Measurements from ENCODE around the gene SULT1A3.
"Not testable (repeated sequence)": the region's sequence is repeated elsewhere in the genome, so short reads cannot be mapped to it uniquely, and the experiment has no call there.

SULT1A3 gene

DNA sequence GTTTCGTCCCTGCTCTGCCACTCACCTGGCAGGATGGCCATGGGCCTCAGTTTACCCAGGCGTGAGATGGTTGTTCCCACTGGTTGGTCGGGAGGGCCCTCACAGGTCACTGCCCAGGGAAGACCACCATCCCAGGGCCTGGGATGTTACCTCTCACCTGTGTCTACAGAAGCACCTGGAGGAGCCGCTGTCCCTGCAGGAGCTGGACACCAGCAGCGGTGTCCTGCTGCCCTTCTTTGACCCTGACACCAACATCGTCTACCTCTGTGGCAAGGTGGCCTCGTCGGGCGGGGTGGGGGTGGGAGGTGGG, 11.5 kb upstream of the SULT1A3 start:
- DNase-seq = no peak

DNA sequence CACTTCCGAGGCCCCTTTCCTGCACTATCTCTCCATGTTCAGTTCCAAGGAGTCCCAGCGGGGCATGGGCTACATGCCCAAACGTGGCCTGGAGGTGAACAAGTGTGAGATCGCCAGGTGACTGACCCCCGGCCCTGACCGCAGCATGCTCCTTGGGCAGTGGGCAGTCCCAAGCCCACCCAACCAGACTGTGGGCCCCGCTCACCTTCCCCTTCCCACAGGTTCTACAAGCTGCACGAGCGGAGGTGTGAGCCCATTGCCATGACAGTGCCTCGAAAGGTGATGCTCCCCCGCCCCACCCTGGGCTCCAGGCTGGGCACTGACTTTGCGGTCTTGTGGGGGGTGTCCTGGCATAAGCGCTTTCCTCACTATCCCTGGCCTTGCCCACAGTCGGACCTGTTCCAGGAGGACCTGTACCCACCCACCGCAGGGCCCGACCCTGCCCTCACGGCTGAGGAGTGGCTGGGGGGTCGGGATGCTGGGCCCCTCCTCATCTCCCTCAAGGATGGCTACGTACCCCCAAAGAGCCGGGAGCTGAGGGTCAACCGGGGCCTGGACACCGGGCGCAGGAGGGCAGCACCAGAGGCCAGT, 11.0 kb upstream of the SULT1A3 start:
- no peak for DNase-seq

DNA sequence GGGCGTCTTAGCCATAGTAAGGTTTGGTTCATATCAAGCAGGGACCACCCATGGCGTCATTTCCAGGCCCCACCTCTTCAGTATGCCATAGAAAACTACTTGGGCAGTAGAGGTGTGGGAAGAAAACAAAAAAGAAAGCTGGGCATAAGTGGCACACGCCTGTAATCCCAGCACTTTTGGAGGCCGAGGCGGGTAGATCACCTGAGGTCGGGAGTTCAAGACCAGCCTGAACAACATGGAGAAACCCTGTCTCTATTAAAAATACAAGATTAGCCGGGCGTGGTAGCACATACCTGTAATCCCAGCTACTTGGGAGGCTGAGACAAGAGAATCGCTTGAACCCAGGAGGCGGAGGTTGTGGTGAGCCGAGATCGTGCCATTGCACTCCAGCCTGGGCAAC, 7.9 kb upstream of the SULT1A3 start:
- not testable (repeated sequence) for DNase-seq

DNA sequence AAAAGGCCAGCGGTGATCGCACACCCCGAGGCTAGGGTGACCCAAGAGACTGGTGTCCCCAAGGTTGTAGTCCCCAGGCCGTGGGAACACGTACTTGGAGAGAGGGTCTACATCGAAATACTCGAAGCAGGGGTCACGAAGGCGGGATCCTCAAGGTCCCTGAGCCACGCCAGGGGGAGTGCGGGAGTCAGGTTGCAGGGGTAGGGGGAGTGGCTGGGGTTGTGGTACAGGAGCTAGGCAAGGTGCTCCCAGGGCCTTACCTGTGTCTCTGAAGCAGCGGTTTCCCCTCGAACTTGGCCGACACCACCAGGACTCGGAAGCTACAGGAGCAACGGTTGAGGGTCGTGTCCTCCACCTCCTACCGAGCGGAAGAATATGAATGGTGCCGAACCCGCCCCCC, 6.0 kb upstream of the SULT1A3 start:
- DNase-seq = not testable (repeated sequence)

DNA sequence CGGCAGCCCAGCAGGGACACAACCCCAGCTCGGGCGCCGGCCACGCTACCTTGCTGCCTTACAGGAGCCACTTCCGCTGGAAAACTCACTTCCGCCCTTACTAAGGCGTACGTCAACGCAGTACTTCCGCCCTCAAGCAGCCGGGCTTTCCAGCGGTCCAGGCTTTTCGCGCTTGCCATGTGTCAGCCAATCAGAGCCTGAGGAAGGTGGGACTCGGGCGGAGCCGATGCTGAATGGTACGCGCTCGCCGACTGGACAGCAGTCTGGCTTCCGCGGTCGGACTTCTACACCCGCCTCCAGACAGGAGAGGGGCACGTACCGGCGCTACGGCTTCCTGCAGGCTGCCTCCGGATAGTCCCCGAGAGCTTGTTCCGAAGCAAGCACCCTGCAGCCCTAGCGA, 5.4 kb upstream of the SULT1A3 start, which contains the start of the genes BOLA2B and SLX1A:
Gene BOLA2B, minus strand, starts transcription at position 52 of the 400 bp plus-strand sequence. CDS start 71 bp downstream, outside the sequence.
Gene SLX1A, plus strand, starts transcription at position 261 of the 400 bp plus-strand sequence. CDS start 210 bp downstream, outside the sequence.
- DNase-seq = not testable (repeated sequence)

DNA sequence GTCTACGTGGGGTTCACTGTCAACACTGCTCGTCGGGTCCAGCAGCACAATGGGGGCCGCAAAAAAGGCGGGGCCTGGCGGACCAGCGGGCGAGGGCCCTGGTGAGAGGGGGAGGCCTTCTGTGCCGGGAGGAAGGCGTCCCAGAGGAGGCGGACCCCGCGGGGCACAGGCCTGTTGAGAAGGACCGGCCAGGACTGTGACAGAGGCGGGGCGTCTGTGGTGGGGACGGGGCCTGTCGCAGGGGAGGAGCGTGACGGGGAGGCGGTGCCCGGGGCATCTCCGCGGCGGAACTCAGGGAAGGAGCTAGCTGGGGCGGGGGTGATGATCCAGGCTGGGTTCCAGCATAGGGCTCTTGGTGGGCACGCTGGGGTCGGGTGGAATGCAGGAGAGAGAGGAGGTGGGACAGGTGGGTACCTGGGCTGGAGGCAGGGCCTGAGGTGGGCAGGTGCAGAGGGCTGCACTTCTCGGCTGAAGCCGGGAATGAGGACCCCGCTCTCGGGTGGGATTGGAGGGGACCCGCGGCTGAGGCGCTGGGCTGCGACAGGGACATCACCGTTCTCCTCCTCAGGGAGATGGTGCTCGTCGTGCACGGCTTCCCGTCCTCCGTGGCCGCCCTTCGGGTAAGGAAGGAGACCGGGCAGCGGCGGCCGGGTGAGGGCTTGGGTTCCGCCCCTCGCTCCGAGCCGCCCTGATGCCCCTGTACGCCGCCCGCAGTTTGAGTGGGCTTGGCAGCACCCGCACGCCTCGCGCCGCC, 4.7 kb upstream of the SULT1A3 start:
- DNase-seq = not testable (repeated sequence)

DNA sequence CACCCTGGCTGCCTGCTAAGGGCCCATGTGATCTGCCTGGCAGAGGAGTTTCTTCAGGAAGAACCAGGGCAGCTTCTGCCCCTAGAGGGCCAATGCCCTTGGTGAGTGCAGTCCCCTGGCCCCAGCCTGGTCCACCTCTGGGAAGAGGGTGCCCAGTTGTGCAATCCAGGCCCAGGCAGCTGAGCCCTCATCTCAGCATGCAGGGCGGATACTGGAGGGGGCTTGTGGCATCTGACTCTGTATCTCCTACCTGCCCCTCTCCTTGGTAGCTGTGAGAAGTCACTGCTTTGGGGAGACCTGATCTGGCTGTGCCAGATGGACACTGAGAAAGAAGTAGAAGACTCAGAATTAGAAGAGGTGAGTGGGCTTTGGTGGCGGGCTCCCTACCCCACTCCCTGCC, 2.1 kb upstream of the SULT1A3 start:
- not testable (repeated sequence) for DNase-seq

DNA sequence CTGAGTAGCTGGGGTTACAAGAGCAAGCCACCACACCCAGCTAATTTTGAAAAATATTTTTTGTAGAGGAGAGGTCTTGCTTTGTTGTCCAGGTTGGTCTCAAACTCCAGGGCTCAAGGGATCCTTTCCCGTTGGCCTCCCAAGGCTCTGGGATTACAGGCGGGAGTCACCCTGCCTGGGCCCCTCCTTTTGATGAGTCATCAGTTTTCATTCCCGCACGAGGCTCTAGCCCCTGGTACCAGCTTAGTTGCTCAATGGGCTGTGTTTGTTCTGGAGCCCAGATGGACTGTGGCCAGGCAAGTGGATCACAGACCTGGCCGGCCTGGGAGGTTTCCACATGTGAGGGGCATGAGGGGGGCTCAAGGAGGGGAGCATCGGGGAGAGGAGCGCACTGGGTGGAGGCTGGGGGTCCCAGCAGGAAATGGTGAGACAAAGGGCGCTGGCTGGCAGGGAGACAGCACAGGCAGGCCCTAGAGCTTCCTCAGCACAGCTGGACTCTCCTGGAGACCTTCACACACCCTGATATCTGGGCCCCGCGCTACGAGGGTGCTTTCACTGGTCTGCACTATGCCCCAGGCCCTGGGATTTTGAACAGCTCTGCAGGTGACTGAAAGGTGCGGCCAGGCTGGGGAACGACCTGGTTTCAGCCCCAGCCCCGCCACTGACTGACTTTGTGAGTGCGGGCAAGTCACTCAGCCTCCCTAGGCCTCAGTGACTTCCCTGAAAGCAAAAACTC, 721 bp downstream of the SULT1A3 start:
- not testable (repeated sequence) for DNase-seq

DNA sequence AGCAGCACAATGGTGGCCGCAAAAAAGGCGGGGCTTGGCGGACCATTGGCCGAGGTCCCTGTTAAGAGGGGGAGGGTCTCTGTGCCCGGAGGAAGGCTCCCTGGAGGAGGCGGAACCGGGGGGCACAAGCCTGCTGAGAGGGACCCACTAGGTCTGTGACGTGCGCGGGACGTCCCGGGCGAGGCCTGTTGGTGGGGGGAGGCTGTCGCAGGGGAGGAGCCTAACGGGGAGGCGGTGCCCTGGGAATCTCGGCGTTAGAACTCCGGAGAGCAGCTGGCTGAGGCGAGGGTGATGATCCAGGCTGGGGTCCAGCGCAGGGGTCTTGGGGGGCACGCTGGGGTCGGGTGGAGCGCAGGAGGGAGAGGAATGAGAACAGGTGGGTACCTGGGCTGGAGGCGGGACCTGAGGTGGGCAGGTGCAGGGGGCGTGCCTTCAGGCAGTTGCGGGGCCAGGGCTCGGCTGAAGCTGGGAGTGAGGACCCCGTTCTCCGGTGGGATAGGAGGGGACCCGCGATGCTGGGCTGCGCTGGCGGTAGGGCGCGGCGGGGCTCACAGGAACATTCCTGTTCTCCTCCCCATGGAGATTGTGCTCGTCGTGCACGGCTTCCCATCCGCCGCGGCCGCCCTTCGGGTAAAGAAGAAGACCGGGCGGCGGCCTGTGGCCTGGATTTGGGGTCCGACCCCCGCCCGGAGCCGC, 6.6 kb downstream of the SULT1A3 start:
- not testable (repeated sequence) for DNase-seq

DNA sequence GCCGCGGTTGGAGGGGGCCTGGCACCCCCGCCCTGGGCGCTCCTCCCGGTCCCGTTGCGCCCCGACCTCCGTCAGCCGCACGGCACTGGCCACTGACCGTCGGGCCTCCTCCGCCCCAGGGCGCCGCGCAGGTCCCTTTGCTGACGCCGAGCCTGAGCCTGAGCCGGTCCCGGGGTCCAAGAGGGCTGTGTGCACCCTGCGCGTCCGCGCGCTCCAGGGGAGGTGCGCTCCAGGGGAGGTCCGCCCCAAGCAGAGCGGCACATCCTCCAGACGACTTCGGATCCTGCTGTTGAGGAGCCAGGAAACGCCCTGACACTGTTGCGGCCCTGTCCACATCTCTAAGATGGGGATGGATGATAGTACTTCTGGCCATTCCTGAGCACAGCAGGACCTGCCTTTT, 7.2 kb downstream of the SULT1A3 start:
- DNase-seq = not testable (repeated sequence)

DNA sequence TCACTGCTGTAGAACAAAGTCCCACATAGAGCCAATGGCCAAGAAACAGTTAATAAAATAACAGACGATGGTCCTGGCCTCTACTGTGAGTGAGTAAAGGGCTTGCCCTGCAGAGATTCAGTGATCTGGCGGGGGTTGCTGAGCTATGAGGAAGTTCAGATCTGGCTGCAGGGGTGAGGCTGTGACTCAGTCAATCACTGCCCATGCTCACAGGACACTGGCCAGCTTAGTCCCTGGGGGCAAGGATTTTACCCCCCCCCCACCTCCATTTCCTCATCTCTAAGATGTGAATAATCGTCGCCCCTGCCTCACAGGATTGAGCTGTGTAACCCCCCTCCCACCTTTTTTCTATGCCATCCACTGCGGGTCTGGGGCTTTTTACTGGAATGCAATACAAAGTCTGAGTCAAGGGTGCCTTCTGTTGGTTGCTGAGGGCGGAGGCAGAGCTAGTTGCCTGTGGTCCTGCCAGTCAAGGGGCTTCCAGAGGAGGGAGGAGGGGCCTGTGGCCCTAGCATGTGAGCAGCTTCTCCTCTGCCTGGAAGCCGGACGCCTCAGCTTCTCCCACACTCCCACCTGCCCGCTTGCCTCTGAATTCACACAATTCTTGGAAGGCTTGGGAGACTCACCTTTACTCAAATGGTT, 8.1 kb downstream of the SULT1A3 start:
- not testable (repeated sequence) for DNase-seq

DNA sequence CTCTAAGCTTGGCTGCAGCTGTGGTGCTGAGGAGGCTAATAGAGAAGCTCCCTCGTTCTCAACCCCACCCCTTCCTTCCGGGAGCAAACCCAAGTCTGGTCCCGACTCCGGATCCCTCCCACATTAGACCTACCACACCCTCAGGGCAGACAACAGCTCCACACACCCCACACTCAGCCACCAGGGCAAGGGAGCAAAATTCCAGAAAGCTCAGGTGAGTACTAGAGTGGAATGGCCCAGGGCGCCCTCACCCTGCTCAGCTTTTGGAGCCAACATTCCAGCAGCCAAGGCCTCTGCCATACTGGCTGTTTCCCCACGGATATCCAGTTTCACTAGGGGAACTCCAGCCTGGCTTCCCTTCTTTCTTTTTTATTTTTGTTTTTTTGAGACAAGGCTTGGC, 10.0 kb downstream of the SULT1A3 start:
- DNase-seq = not testable (repeated sequence)

DNA sequence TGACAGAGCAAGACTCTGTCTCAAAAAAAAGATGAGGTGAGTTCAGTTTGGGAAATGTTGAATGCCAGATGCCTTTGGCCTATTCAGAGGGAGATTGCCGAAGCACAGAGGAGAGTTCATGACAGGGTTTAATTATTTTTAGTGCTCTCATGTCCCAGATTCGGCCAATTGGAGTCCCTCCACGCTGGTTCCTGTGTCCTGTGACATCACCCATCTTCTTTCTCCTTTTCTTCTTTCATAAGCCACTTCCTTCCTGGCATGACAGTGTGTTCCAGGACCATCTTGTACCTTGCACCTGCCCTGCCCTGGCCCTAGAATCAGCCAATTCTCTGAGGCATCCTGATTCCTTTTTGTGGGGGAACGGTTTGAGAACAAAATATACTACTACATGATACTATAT, 12.4 kb downstream of the SULT1A3 start:
- DNase-seq = not testable (repeated sequence)

DNA sequence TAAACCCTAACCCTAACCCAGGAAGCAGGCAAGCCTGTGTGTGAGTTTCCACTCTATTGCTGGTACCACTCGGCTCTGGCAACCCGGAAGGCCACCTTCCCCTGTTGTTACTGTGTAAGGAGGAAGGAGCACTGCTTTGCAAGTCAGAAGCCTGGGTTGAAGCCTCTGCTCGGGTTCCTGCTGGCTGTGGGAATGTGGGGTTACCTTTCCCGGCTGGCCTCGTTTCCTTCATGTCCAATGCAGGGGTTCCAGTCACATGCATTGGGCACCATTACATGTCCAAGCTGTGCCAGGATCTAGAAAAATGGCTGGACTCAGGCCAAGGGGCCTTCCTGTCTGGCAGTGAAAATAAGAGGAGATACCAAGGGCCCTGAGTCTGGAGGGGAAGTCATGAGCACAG, 18.0 kb downstream of the SULT1A3 start:
- DNase-seq = not testable (repeated sequence)

DNA sequence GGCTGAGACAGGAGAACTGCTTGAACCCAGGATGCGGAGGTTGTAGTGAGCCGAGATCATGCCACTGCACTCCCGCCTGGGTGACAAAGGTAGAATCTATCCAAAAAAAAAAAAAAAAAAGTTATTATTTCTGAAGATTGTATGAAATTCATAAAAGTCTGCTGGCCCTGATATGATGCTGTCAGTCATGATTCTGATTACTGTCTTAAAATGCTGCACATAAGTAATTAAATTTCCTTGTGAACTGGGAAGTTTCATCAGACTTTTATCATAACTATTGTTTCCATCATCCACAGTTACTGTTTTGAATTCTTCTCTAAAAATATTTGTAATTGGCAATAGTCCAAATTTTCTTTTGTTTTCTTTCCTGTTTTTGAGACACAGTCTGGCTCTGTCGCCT, 49.3 kb downstream of the SULT1A3 start, which contains the start of gene NPIPB13:
Gene NPIPB13, minus strand, starts transcription at position 101 of the 400 bp plus-strand sequence. CDS start 2,906 bp downstream, outside the sequence.
- not testable (repeated sequence) for DNase-seq

All from CD4-positive, alpha-beta T cell treated with Interleukin-21 for 1 hour (primary cell).